Stimulated activated CD8-positive, alpha-beta memory T cell treated with anti-CD3 and anti-CD28 coated beads, Interleukin-15, amount 100 ng/mL, for 48 hours (primary cell): ENCODE data around the gene TRAPPC3.

Experiments
- DNase-seq, 2 donors: peaks; one replicate each; pipeline ENCODE4 v3.0.0-alpha.2; 2020; ENCODE audit warnings: low read depth in 2 of 2

TRAPPC3 gene

GRCh38 chr1:36154335-36154734 is 5.0 kb upstream of the TRAPPC3 start:
- no peak for DNase-seq

- no peak for DNase-seq
Observed at GRCh38 chr1:36153476-36153875, 4.2 kb upstream of the TRAPPC3 start.

- peak in 1 of 2 donors; percentile 29 for DNase-seq
Observed at GRCh38 chr1:36151845-36152203, 2.5 kb upstream of the TRAPPC3 start.

- DNase-seq, result no peak
Observed at GRCh38 chr1:36151134-36151844, 2.0 kb upstream of the TRAPPC3 start.

DNA sequence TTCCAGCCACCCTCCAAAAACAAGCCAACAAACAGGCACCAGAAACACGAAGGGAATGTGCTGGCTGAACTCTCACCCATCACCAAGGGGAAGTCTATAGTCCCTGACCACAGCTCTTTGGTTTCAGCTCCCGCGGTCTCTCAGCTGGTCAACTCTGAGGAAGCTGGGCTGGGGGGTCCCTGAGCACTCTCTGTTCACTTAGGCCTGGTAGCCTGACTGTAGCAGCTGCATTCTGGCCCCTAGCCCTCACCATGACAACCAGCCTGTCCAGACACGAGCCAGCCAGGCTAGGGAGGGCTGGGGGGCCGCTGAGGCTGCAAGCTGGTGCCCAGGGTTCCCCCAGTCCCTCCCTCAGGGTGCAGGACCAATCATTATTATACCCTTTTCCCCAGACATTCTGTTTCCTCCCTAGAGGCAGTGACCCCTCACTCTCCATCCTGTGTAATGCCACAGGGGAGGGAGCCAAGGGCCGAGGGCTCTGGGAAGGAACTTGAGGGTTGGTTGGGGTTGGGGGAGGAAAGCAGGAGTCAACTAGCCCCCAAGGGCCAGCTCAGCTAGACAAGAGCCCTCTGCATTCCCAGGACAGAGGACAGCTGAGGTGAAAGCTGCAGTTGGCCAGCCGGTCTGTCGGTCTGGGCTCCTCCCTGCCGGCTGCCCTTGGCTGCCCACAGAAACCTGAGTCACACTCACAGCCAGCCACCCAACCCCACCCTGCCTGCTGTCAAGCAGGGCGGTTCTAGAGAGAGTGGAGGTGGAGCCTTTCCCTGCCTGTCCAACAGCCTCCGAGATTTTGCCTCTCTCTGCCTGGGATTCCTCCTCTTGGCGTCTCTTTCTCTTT is 1.2 kb upstream of the TRAPPC3 start:
- peak; percentile 77 to 79 for DNase-seq

- no peak for DNase-seq
Observed at GRCh38 chr1:36149973-36150295, 648 bp upstream of the TRAPPC3 start.

GRCh38 chr1:36148821-36149236 is 457 bp downstream of the TRAPPC3 start:
- DNase-seq, result no peak

GRCh38 chr1:36144413-36144812 is 4.9 kb downstream of the TRAPPC3 start:
- no peak for DNase-seq

- no peak for DNase-seq
Observed at GRCh38 chr1:36143424-36143823, 5.9 kb downstream of the TRAPPC3 start.

DNA sequence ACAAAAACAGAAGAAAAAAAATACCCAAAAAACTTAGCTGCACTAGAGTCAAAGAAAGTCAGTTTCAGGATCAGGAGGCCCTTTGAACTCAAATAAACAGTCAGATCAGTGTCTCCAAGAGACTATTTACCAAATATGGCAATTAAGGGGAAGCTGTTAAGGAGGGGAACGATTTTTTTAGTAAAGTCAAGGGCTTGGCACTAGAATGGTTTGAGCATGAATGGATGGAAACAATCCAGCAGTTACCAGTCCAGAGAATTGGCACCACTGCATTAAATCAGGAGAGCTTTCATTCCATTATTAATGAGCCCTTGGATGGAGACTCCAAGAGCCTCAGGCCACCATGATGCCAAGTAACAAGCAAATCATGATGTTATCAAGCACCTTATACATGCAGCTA is 7.2 kb downstream of the TRAPPC3 start:
- DNase-seq, result no peak

DNA sequence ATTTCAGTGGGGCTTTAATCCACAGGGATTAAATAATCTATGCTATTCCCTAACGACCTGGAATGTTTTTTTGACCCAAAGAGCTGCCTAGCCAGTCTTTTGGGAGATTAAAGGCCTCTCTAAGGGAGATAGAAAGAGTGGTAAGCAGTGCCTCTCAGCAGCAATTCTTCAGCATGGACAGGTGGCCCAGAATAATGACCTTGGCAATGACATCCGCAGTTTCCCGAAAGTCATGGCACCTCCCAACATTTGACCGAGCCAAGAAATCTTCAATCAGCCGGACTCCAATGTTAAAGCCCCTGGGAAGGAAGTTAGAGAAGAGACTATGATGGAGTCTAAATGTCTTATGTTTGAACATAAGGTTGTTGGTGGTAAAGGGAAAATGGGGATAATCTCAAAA is 9.8 kb downstream of the TRAPPC3 start:
- DNase-seq, result no peak

GRCh38 chr1:36137776-36138175 is 11.5 kb downstream of the TRAPPC3 start:
- DNase-seq, result no peak

- DNase-seq, result no peak
Observed at GRCh38 chr1:36137226-36137625, 12.1 kb downstream of the TRAPPC3 start.

- no peak for DNase-seq
Observed at GRCh38 chr1:36136535-36136934, 12.8 kb downstream of the TRAPPC3 start.

GRCh38 chr1:36135796-36136195 is 13.5 kb downstream of the TRAPPC3 start:
- no peak for DNase-seq

- no peak for DNase-seq
Observed at GRCh38 chr1:36135330-36135667, 14.0 kb downstream of the TRAPPC3 start.

DNA sequence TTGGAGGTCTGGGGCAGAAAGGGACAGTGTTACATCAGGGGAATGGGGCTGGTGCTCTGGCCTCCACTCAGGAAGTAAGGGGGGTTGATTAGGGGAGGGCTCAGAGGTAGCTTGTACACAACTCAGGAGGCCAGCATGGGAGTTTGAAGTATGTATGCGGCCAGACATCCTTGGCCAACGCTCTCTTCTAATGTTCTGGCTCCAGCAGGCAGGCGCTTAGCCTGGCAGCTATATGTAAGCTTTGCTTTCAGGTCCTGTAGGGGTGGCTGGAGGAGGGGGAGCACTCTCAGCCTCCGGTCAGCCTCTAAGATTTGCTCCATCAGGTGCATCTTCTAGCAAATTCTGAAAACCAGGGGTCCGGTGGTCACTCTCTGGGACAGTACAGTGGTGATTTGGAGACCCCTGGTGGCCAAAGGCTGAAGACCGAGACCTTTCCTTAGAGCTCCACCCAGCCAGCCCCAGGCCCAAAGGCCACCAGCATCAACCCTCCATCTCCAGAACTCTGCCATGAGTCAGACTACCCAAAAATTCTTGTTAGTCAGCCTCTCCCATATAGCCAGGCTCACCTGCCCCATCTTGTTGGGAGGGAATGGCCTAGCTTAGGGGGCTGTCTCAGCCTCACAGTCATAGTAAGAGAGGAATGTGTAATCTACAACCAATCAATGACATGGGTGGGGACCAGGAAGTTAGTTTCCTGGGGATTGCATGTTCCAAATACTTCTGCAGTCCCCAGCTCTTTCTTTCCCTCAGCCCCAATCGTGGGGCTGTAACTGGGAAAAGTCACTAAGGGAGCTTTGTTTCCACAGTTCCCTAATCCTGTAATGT is 14.6 kb downstream of the TRAPPC3 start:
- DNase-seq, result no peak

DNA sequence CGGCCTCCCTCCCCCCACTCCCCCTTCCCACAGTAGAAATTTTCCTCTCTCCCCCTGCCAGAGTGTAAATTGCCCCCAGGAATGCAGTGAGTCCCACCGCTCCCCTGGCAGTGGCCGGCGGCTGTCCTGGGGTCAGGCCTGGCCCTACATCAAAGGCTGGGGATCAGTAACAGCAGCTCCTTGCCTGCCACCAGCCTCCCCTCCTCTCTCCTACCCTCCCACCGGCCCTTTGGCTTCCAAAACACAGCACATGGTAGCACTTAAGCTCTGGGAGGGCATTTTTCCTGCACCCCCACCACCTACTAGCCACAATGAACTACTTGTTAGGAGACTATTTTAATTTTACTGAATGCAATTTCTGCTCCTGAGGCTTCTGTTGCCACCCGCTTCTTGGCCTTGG is 15.3 kb downstream of the TRAPPC3 start:
- no peak for DNase-seq

DNA sequence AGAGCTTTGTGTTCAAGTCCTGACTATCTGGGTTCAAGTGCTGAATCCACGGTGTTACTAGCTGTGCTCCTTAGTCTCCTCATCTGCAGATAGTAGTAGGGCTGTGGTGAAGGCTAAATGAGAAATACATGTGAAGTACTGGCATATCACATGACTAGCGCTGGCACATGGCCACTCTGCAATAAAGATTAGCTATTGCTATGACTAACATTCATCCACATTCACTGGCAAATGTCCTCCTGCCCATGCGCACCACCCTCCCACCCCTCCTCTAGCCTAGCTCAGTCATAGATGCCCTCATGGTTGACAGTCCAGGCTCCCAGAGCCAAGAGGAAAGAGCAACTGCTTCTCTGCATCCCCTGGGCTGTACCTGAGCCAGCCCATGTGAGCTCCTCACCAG is 15.8 kb downstream of the TRAPPC3 start:
- no peak for DNase-seq

GRCh38 chr1:36132029-36132428 is 17.3 kb downstream of the TRAPPC3 start:
- no peak for DNase-seq

DNA sequence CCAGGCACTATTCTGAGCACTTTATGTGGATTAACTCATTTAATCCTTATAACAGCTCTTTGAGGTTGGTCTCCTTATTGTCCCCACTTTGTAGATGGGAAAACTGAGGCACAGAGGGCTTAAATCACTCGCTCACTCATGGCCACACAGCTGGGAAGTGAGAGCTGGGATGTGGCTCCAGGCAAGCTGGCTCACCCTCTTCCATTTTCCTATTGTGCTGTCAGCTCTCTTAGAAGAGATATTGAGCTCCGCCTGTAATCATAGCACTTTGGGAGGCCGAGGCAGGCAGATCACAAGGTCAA is 20.4 kb downstream of the TRAPPC3 start:
- DNase-seq, result no peak

DNA sequence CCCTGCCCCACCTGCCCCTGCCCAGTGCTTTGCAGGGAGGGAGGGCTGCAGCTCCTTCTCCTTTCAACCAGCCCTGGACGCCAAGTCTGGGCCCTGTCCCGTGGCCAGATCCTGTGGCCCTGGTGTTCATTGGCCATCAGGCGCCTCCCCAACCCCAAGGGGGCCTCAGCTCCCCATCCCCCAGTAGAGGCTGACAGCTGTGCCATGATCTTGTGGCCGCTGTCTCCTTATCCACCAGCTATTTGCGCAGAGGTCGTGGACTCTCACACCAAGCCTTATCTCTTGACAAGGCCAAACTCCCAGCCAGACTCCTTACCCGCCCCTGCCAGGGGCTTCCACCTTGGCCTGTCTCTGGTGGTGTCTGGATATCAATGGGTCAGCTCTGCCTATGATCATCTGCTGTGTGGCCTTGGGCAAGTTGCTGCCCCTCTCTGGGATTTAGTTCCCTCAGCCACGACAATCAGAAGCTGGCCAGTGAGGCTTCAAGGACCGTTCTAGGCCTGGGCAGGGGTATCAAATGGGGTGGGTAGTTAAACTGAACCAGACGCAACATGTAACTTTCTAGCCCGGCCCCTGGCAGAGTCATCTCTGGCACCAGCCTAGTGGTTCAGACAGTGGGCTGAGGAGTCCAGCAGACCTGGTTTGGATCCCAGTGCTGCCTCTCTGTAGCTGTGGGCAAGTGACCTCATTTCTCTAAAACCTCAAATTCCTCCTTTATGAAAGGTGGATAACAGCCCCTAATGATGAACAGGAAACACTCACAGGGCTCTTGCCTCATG is 21.0 kb downstream of the TRAPPC3 start:
- no peak for DNase-seq
